PC-3 (cell line): ENCODE measurements around the gene RRBP1.

Experiments
- CTCF ChIP-seq: fragments of 300-600 bp; sonication (generic); conservative IDR thresholded peaks from 2 replicates; pipeline ENCODE4 v1.5.1; 2017; ENCODE audit warnings: antibody characterized with exemption, low read depth, mild to moderate bottlenecking, low read length
- EZH2 ChIP-seq: fragments of 300-600 bp; sonication (generic); IDR thresholded peaks from one replicate; pipeline ENCODE4 v1.6.1; 2017; ENCODE audit warnings: antibody characterized with exemption, mild to moderate bottlenecking, low read length; ENCODE audit not compliant: unreplicated experiment
- EZH2phosphoT487 ChIP-seq: fragments of 300-600 bp; sonication (generic); IDR thresholded peaks from 2 replicates; pipeline ENCODE4 v1.6.1; 2018; ENCODE audit warnings: mild to moderate bottlenecking, antibody characterized with exemption, low read length, borderline replicate concordance

DNA sequence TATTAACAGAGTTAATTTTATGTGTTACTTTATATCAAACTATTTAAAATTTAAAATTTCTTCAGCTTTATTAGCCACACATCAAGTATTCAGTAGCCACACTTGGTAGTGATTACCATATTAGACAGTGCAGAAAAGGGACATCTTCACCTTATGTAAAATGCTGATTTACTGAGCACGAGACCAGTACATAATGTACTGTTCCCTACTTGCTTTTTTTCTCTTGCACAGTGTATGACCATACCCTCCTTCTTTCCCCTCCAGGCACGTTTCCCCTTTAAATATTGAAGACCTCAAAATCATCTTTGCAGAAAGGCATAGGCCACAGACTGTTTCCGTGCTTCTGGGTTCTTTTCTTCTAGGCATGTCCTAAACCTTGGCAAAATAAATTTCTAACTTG lies 94.2 kb downstream of the RRBP1 start:
- TF ChIP-seq CTCF, result no peak
- TF ChIP-seq EZH2phosphoT487, result no peak
- TF ChIP-seq EZH2, result no peak
